CD14-positive monocyte (primary cell): ENCODE data around the gene MRPS5. TPM values are rescaled to one million over a fixed set of nuclear protein-coding genes. Genes with fewer than 3 reads are reported as not detected.
A peak's percentile ranks its signal among the peaks of the same experiment; 100 is the strongest.

Experiments
- DNase-seq, 3 donors: peaks; one replicate each; pipeline ENCODE4 v3.0.0-alpha.2; 2011 to 2022
- H2AFZ ChIP-seq: 2 replicates; pipeline ENCODE4 v1.6.0; 2012; ENCODE audit warnings: mild to moderate bottlenecking, low read depth, low read length, inconsistent platforms; ENCODE audit not compliant: insufficient read depth, poor library complexity, severe bottlenecking
- H3K27ac ChIP-seq, 2 donors: 1 replicate in 1 of 2; 2 replicates in 1 of 2; pipeline ENCODE4 v1.5.1; 2012 to 2013; ENCODE audit warnings: low read length in 2 of 2, control low read depth in 1 of 2, inconsistent platforms in 1 of 2, low read depth in 1 of 2, mild to moderate bottlenecking in 1 of 2
- H3K27me3 ChIP-seq, 2 donors: one replicate each; pipeline versions ENCODE4 v1.6.0 to v1.6.1; 2011 to 2013; ENCODE audit warnings: low read length in 2 of 2; ENCODE audit not compliant: control insufficient read depth in 2 of 2, insufficient read depth in 2 of 2
- H3K36me3 ChIP-seq, 2 donors: replicated peaks in 1 of 2; 1 replicate in 1 of 2; 2 replicates in 1 of 2; pipeline versions ENCODE4 v1.5.1 to v1.6.1; 2012 to 2013; ENCODE audit warnings: low read length in 2 of 2, control low read depth in 1 of 2, inconsistent platforms in 1 of 2, mild to moderate bottlenecking in 1 of 2; ENCODE audit not compliant: insufficient read depth in 2 of 2, control insufficient read depth in 1 of 2
- H3K4me1 ChIP-seq, 2 donors: 1 replicate in 1 of 2; 2 replicates in 1 of 2; pipeline versions ENCODE4 v1.5.1 to v1.6.1; 2012 to 2013; ENCODE audit warnings: low read length in 2 of 2, control low read depth in 1 of 2, inconsistent platforms in 1 of 2, mild to moderate bottlenecking in 1 of 2, moderate library complexity in 1 of 2; ENCODE audit not compliant: insufficient read depth in 2 of 2, control insufficient read depth in 1 of 2
- H3K4me2 ChIP-seq: replicated peaks from 2 replicates; pipeline ENCODE3; 2012; ENCODE audit warnings: low read length, moderate library complexity, mild to moderate bottlenecking; ENCODE audit not compliant: poor library complexity, severe bottlenecking; ENCODE audit errors: extremely low read depth
- H3K4me3 ChIP-seq, 3 experiments: fragments of 200-600 bp in 1 of 3; sonication (generic) in 1 of 3; replicated peaks in 1 of 3; 1 replicate in 2 of 3; 2 replicates in 1 of 3; pipeline ENCODE4 v1.5.1; 2011 to 2013; ENCODE audit warnings: low read length in 3 of 3, mild to moderate bottlenecking in 3 of 3, control low read depth in 2 of 3, low read depth in 2 of 3, inconsistent platforms in 1 of 3, moderate library complexity in 1 of 3
- H3K79me2 ChIP-seq: 2 replicates; pipeline ENCODE4 v1.6.0; 2012; ENCODE audit warnings: mild to moderate bottlenecking, control low read depth, inconsistent platforms, low read length, moderate library complexity; ENCODE audit not compliant: insufficient read depth
- H3K9ac ChIP-seq: 2 replicates; pipeline ENCODE4 v1.6.0; 2017; ENCODE audit warnings: low read length, mild to moderate bottlenecking; ENCODE audit not compliant: insufficient read depth, poor library complexity, severe bottlenecking
- H3K9me3 ChIP-seq, 2 donors: replicated peaks in 1 of 2; 1 replicate in 1 of 2; 2 replicates in 1 of 2; pipeline versions ENCODE4 v1.5.1 to v1.6.1; 2012 to 2013; ENCODE audit warnings: low read length in 2 of 2, control low read depth in 1 of 2; ENCODE audit not compliant: control insufficient read depth in 1 of 2, insufficient read depth in 1 of 2
- H4K20me1 ChIP-seq: 2 replicates; pipeline ENCODE4 v1.6.0; 2012; ENCODE audit warnings: mild to moderate bottlenecking, low read length, control low read depth, moderate library complexity; ENCODE audit not compliant: insufficient read depth
- H3K27ac Mint-ChIP-seq, 7 donors: one replicate each; pipeline ENCODE4 v1.8.0; 2020; ENCODE audit warnings: mild to moderate bottlenecking in 7 of 7, mixed read lengths in 7 of 7, moderate library complexity in 6 of 7, inconsistent platforms in 2 of 7
- H3K27me3 Mint-ChIP-seq, 3 donors: one replicate each; pipeline ENCODE4 v1.8.0; 2021 to 2022; ENCODE audit warnings: low read depth in 3 of 3, mild to moderate bottlenecking in 3 of 3, mixed read lengths in 3 of 3, moderate library complexity in 3 of 3, inconsistent platforms in 1 of 3
- H3K36me3 Mint-ChIP-seq, 2 donors: one replicate each; pipeline ENCODE4 v1.8.0; 2020; ENCODE audit warnings: mixed read lengths in 2 of 2, inconsistent platforms in 1 of 2, mild to moderate bottlenecking in 1 of 2
- H3K4me1 Mint-ChIP-seq: one replicate; pipeline ENCODE4 v1.8.0; 2020; ENCODE audit warnings: mild to moderate bottlenecking, mixed read lengths
- H3K4me3 Mint-ChIP-seq, 2 donors: one replicate each; pipeline ENCODE4 v1.8.0; 2020; ENCODE audit warnings: mild to moderate bottlenecking in 2 of 2, mixed read lengths in 2 of 2, moderate library complexity in 1 of 2
- H3K9me3 Mint-ChIP-seq, 7 donors: one replicate each; pipeline ENCODE4 v1.8.0; 2020 to 2022; ENCODE audit warnings: mixed read lengths in 7 of 7, mild to moderate bottlenecking in 6 of 7, moderate library complexity in 6 of 7, inconsistent platforms in 2 of 7
- CTCF ChIP-seq: fragments of 200-600 bp; IDR thresholded peaks from one replicate; pipeline ENCODE4 v1.8.0; 2022; ENCODE audit warnings: antibody characterized with exemption, mild to moderate bottlenecking
- WGBS: methylation state at CpG from one replicate; pipeline ENCODE4 v1.1.5; 2013; ENCODE audit warnings: missing lambda C conversion rate; ENCODE audit not compliant: insufficient coverage; 5-methylcytosine and 5-hydroxymethylcytosine counted together
- intact Hi-C, 2 donors: fragments of 100-400 bp; cut with micrococcal nuclease; formaldehyde crosslinking; loops; one replicate each; pipeline versions ENCODE4 v1.15.0 to v1.15.1; 2023
- polyA plus RNA-seq, 3 donors: library from polyadenylated mRNA; depleted of rRNA in 1 of 3; unstranded in 2 of 3; stranded (reverse) in 1 of 3; fragments of 300-500 nt in 2 of 3; fragments of >200 nt in 1 of 3; fragmentation: Illumina TruSeq in 2 of 3; gene quantifications; 1 replicate in 2 of 3; 2 replicates in 1 of 3; pipeline ENCODE4 v1.2.3, GENCODE V29; 2012 to 2021

The MRPS5 gene
- polyA plus RNA-seq, 3 donors: 30.9 to 41.6 (median 35.2) TPM

GRCh38 chr2:95037384-95037839 is 84.2 kb downstream of the MRPS5 start:
- Mint-ChIP-seq H3K9me3 (peaks cover 4 to 28% (median 8%) of the 10 kb centered on the region in 7 donors), H3K27ac (peak overlapping the region in 1 of 7 donors; percentile 1), H3K4me3 (no peak overlapping the region), H3K27me3 (peaks cover 1 to 9% (median 2%) of the 10 kb centered on the region in 3 donors), H3K4me1 (no peaks in the 10 kb centered on the region), H3K36me3 (no peaks in the 10 kb centered on the region)
- Histone ChIP-seq H3K27me3 (no peaks in the 10 kb centered on the region), H3K4me1 (no peaks in the 10 kb centered on the region), H3K27ac (no peak overlapping the region), H3K4me3 (no peak overlapping the region), H3K36me3 (no peaks in the 10 kb centered on the region), H3K9ac (no peak overlapping the region), H4K20me1 (no peaks in the 10 kb centered on the region), H3K4me2 (no peak overlapping the region), H3K79me2 (no peaks in the 10 kb centered on the region), H3K9me3 (no peaks in the 10 kb centered on the region), H2AFZ (no peak overlapping the region)
- intact Hi-C loops: no loop called here
- no peak for DNase-seq
- TF ChIP-seq CTCF: no peak
- 88% methylated on average over 2 of the region's 2 CpGs for WGBS

- Mint-ChIP-seq H3K27ac (peak overlapping the region in 1 of 7 donors; percentile 1), H3K4me1 (no peaks in the 10 kb centered on the region), H3K36me3 (no peaks in the 10 kb centered on the region), H3K4me3 (no peak overlapping the region), H3K9me3 (peaks cover 4 to 28% (median 8%) of the 10 kb centered on the region in 7 donors), H3K27me3 (peaks cover 0 to 9% (median 1%) of the 10 kb centered on the region in 3 donors)
- Histone ChIP-seq H3K9me3 (no peaks in the 10 kb centered on the region), H3K79me2 (no peaks in the 10 kb centered on the region), H3K9ac (no peak overlapping the region), H4K20me1 (no peaks in the 10 kb centered on the region), H3K4me2 (no peak overlapping the region), H3K4me3 (no peak overlapping the region), H3K36me3 (no peaks in the 10 kb centered on the region), H3K27me3 (no peaks in the 10 kb centered on the region), H2AFZ (no peak overlapping the region), H3K4me1 (no peaks in the 10 kb centered on the region), H3K27ac (no peak overlapping the region)
- TF ChIP-seq CTCF: no peak
- intact Hi-C loops: no loop called here
- WGBS: 93% methylated on average over 3 of the region's 3 CpGs
- DNase-seq: no peak
Observed at GRCh38 chr2:95036596-95037383, 84.8 kb downstream of the MRPS5 start.

Other genes with a start within 250 kb of the MRPS5 start
- gene MAL, start 96.1 kb downstream of the MRPS5 start, polyA plus RNA-seq: under 1 TPM in 2 of 3 donors, not detected in 1; 0.39 to 0.48 TPM
- gene ZNF514, start 38.0 kb upstream of the MRPS5 start, polyA plus RNA-seq: 1 to 10 TPM; 2.8 to 9.6 (median 5.7) TPM
- 1 to 10 TPM in 1 of 3 donors, under 1 TPM in 2; 0.59 to 1.5 (median 0.89) TPM for gene ZNF2, start 44.0 kb upstream of the MRPS5 start, polyA plus RNA-seq
- under 1 TPM; 0.15 to 0.73 (median 0.23) TPM for gene ZNF892, start 85.7 kb upstream of the MRPS5 start, polyA plus RNA-seq
- gene PROM2, start 152.6 kb upstream of the MRPS5 start, polyA plus RNA-seq: under 1 TPM in 1 of 3 donors, not detected in 2; 0.41 TPM
- gene KCNIP3, start 175.5 kb upstream of the MRPS5 start, polyA plus RNA-seq: not detected